GOT3 (cell line): ENCODE measurements around the gene ANKRD24.
"Not testable (repeated sequence)": the region's sequence is repeated elsewhere in the genome, so short reads cannot be mapped to it uniquely, and the experiment has no call there.

ENCODE experiments used
- DNase-seq: peaks from one replicate; lab custom pipeline; 2025; ENCODE audit warnings: mixed read lengths; lab: John Stamatoyannopoulos, UW

Gene ANKRD24

GRCh38 chr19:4173479-4174212 is 8.8 kb upstream of the ANKRD24 start:
- DNase-seq, result no peak

DNA sequence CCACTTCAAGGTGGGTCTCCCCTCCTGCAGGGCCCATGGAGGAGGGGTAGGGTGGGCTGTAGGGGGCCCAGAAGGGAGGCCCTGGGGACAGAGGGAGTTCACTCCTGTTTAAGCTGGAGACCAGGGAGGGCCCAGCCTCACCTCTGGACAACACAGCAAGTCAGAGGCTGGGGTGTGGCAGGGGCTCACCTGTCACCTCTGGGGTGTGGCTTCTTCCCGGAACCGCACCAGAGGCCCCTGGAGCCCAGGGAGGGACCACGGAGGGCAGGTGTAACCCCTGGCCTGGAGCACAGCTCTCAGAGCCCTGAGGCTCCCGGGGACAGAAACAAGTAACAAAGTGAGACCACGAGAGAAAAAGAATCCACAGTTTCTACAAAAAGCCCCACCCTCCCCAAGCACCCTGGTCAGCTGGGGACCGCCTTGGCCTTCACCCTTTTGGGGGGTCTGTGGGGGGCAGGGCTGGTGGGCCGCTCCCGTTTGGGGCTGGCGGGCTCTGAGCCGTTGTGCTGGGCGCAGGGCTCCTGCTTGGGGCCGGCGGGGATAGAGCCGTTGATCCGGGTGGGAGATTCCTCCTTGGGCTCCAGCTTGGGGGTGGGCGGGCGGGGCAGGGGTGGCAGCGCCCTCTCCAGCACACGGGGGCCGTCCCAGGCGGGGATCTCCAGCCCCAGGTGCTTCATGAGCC is 8.1 kb upstream of the ANKRD24 start:
- DNase-seq, result no peak

- no peak for DNase-seq
Observed at GRCh38 chr19:4174895-4175668, 7.4 kb upstream of the ANKRD24 start.

DNA sequence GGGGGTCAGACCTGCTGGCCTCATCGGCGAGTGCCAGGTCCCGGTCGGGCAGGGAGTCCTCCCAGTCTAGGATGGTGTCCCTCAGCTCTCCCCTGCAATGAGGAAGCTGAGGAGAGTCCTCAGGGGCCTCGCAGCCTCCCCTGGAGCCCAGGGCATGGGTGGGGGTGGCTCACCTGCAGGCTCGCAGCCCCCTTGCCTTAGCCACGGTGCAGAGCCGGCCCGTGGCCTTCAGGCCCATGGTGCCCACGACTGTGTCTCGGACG is 6.9 kb upstream of the ANKRD24 start:
- DNase-seq, result no peak

DNA sequence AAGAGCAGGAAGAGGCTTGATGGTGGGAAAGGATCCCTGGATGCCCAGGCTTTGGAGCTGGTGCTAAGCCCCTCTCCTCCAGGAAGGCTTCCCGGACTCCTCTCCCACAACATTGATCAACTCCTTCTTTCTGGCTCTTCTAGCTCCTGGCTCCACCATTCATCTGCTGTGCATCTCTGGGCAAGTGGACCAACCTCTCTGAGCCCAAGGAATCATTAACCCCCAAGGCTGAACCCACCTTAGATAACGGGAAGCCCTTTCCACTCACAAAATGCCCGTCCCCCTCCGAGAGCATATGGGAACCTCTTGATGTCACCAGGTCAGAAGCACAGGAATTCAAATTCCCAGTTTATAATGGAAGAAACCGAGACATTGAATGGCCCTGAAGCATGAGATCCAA is 5.3 kb upstream of the ANKRD24 start:
- no peak for DNase-seq

DNA sequence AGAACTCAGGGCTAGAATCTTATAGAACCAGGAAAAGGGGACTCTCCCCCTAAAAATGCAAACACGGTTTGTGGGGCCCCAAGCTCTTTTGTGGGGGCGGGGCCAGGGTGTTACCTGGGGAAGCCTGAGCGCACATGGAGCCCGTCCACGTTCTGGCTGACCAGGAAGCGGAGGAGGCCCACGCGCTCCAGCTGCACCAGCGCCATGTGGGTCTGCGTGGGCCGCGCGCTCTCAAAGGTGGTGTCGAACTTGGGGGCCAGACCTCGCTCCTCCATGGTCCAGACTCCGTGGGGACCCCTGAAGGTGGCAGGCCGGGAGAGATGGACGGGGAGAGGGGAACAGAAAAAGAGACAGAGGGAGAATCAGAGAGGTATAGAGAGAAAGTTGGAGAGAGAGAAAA is 3.5 kb upstream of the ANKRD24 start:
- no peak for DNase-seq

- no peak for DNase-seq
Observed at GRCh38 chr19:4181053-4181508, 1.4 kb upstream of the ANKRD24 start.

GRCh38 chr19:4183967-4184717 is 1.7 kb downstream of the ANKRD24 start:
- no peak for DNase-seq

- DNase-seq, result no peak
Observed at GRCh38 chr19:4184718-4185352, 2.3 kb downstream of the ANKRD24 start.

GRCh38 chr19:4185413-4186086 is 3.1 kb downstream of the ANKRD24 start:
- DNase-seq, result no peak

GRCh38 chr19:4186087-4186993 is 3.9 kb downstream of the ANKRD24 start:
- DNase-seq, result peak; percentile 21

DNA sequence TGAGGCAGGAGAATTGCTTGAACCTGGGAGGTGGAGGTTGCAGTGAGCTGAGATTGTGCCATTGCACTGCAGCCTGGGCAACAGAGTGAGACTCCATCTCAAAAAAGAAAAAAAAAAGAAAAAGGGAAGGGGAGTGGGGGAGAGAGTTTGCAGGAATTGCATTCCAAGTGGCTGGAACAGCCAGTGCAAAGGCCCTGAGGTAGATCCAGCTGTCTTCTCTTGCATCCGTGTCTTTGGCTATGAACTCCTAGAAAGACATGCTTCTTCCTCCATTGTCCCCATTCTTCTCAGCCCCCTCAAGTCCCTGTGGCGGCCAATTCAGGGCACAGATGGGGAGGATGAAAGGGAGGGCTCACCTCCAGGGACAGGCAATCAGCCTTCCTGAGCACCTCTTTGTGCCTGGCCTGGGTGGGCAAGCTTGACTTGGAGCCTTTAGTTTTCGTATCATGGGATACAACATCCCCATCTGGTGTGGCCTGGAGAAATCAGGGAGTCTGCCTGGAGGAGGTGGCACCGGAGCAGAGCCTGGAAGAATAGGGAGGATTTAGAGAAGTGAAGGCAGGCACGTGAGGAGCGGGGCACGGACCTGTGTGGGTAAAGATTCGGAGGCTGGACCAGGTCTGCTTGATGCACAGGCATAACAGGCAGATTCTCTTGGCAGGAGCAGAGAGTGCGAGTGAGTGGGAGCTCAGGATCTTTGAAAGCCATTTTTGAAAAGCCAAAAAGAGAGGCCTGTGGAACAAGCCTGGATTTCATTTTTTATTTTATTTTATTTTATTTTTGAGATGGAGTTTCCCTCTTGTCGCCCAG is 5.0 kb downstream of the ANKRD24 start:
- no peak for DNase-seq

- DNase-seq, result no peak
Observed at GRCh38 chr19:4189641-4190040, 7.2 kb downstream of the ANKRD24 start.

- not testable (repeated sequence) for DNase-seq
Observed at GRCh38 chr19:4192537-4192936, 10.0 kb downstream of the ANKRD24 start.

DNA sequence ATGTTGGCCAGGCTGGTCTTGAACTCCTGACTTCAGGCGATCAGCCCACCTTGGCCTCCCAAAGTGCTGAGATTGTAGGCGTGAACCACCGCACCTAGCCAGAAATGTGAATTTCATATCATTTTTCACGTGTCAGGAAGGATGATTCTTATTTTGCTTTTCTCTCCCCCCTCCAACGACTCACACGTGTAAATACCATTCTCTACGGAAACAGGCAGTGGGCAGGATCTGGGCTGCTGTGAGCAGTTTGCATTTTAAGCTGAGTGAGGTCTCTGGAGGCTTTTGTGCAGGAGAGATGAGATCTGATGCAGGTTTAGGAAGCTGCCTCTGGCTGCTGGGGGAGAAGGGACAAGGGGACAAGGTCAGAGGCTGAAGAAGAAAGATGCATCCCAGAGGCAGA is 11.9 kb downstream of the ANKRD24 start:
- no peak for DNase-seq

DNA sequence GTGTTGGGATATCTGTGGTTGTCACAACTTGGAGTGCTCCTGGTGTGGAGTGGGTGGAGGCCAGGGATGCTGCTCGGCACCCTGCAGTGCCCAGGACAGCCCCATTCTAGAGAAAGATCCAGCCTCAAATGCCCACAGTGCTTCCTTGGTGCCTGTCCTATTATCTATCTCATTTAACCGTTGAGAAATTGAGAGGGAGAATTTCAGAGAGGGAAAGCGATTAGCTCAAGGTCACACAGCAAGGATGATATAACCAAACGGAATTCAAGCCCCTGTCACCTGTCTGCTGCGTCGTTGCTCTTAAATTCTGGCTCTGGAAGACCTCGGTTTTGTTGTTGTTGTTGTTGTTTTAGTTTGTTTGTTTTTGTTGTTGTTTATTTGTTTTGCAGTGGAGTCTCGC is 13.5 kb downstream of the ANKRD24 start:
- DNase-seq, result no peak

GRCh38 chr19:4196587-4197148 is 14.2 kb downstream of the ANKRD24 start:
- no peak for DNase-seq

DNA sequence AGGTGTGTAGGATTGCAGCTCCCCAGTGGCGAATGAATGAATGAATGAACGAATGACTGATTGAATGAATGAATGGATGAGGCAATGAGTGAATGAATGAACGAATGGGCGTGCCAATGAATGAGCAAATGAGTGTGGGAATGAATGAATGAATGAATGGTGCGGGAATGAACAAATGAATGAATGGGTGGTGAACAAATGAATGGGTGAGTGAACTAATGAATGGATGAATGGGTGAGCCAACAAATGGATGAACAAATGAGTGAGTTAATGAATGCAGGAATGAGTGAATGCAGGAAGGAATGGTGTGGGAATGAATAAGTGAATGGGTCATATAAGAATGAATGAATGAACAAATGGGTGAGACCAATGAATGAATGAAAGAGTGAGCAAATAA is 14.7 kb downstream of the ANKRD24 start:
- DNase-seq, result no peak
